B cell (primary cell): ENCODE measurements around the gene CTDSPL. TPM values are rescaled to one million over a fixed set of nuclear protein-coding genes. Genes with fewer than 3 reads are reported as not detected.

ENCODE experiments used
- ATAC-seq: fragments of 200-7000 bp; cut with Tn5 transposase; one replicate; pipeline ENCODE4 v1.10.0; 2021; ENCODE audit warnings: low read depth, mild to moderate bottlenecking, moderate number of reproducible peaks, moderate library complexity
- CTCF ChIA-PET: fragments of 350-600 bp; sonication (Branson Sonifier 250); formaldehyde crosslinking; loops from one replicate; lab custom pipeline; 2021; ENCODE audit warnings: antibody characterized with exemption, inconsistent platforms; lab: Charles Lee
- POLR2A ChIA-PET: fragments of 350-600 bp; sonication (Branson Sonifier 250); formaldehyde crosslinking; loops from one replicate; lab custom pipeline; 2021; ENCODE audit warnings: antibody characterized with exemption; lab: Charles Lee
- DNase-seq: peaks from one replicate; pipeline ENCODE4 v3.0.0; 2013
- H2AFZ ChIP-seq: 2 replicates; pipeline ENCODE4 v1.6.1; 2012; ENCODE audit warnings: mild to moderate bottlenecking, low read depth, low read length; ENCODE audit not compliant: insufficient read depth, poor library complexity, severe bottlenecking
- H3K27ac ChIP-seq, 2 donors: 1 replicate in 1 of 2; 2 replicates in 1 of 2; pipeline ENCODE4 v1.5.1; 2012 to 2013; ENCODE audit warnings: low read length in 2 of 2, mild to moderate bottlenecking in 2 of 2, moderate library complexity in 1 of 2
- H3K27me3 ChIP-seq, 4 experiments: fragments of 200-600 bp in 1 of 4; sonication (generic) in 1 of 4; replicated peaks in 1 of 4; 1 replicate in 2 of 4; 2 replicates in 2 of 4; pipeline versions ENCODE4 v1.6.1 to v1.7.0; 2013 to 2016; ENCODE audit warnings: low read length in 3 of 4, mild to moderate bottlenecking in 2 of 4, mixed read lengths in 1 of 4, moderate library complexity in 1 of 4; ENCODE audit not compliant: insufficient read depth in 4 of 4, control insufficient read depth in 3 of 4; ENCODE audit errors: control extremely low read depth in 1 of 4
- H3K36me3 ChIP-seq, 2 experiments: replicated peaks in 1 of 2; 1 replicate in 1 of 2; 2 replicates in 1 of 2; pipeline versions ENCODE4 v1.6.1 to v1.7.1; 2013; ENCODE audit warnings: low read length in 1 of 2; ENCODE audit not compliant: insufficient read depth in 2 of 2, control insufficient read depth in 1 of 2; ENCODE audit errors: control extremely low read depth in 1 of 2, extremely low read depth in 1 of 2
- H3K4me1 ChIP-seq, 2 donors: fragments of 200-600 bp in 1 of 2; sonication (generic) in 1 of 2; 1 replicate in 1 of 2; 2 replicates in 1 of 2; pipeline versions ENCODE4 v1.5.1 to v1.6.1; 2013 to 2017; ENCODE audit warnings: low read length in 2 of 2; ENCODE audit not compliant: control insufficient read depth in 2 of 2, insufficient read depth in 2 of 2
- H3K4me2 ChIP-seq: replicated peaks from 2 replicates; pipeline ENCODE3; 2012; ENCODE audit warnings: mild to moderate bottlenecking, low read depth, low read length; ENCODE audit not compliant: poor library complexity, severe bottlenecking
- H3K4me3 ChIP-seq, 5 experiments: fragments of 200-600 bp in 1 of 5; sonication (generic) in 1 of 5; 1 replicate in 3 of 5; 2 replicates in 2 of 5; pipeline versions ENCODE4 v1.5.1 to v1.7.0; 2011 to 2016; ENCODE audit warnings: low read length in 4 of 5, mild to moderate bottlenecking in 4 of 5, low read depth in 2 of 5, control low read depth in 1 of 5, moderate library complexity in 1 of 5; ENCODE audit not compliant: insufficient read depth in 1 of 5; ENCODE audit errors: control extremely low read depth in 1 of 5, extremely low read depth in 1 of 5
- H3K79me2 ChIP-seq: fragments of 200-600 bp; sonication (generic); one replicate; pipeline ENCODE4 v1.6.0; 2016; ENCODE audit warnings: low read length; ENCODE audit not compliant: control insufficient read depth, insufficient read depth
- H3K9ac ChIP-seq: fragments of 200-600 bp; sonication (generic); 2 replicates; pipeline ENCODE4 v1.6.1; 2017; ENCODE audit warnings: mild to moderate bottlenecking, low read length, moderate library complexity
- H3K9me3 ChIP-seq, 3 donors: one replicate each; pipeline versions ENCODE4 v1.6.1 to v1.7.1; 2013; ENCODE audit warnings: low read length in 2 of 3; ENCODE audit not compliant: control insufficient read depth in 2 of 3, insufficient read depth in 1 of 3; ENCODE audit errors: control extremely low read depth in 1 of 3
- H4K20me1 ChIP-seq: 2 replicates; pipeline ENCODE4 v1.6.0; 2012; ENCODE audit warnings: mild to moderate bottlenecking, low read length; ENCODE audit not compliant: insufficient read depth, control insufficient read depth, poor library complexity, severe bottlenecking
- H3K27ac Mint-ChIP-seq: one replicate; pipeline ENCODE4 v1.8.0; 2021; ENCODE audit warnings: mixed read lengths
- H3K27me3 Mint-ChIP-seq: one replicate; pipeline ENCODE4 v1.8.0; 2021; ENCODE audit warnings: mixed read lengths
- H3K4me1 Mint-ChIP-seq: one replicate; pipeline ENCODE4 v1.8.0; 2021; ENCODE audit warnings: mixed read lengths
- H3K4me3 Mint-ChIP-seq: one replicate; pipeline ENCODE4 v1.8.0; 2021; ENCODE audit warnings: mixed read lengths
- H3K9me3 Mint-ChIP-seq: one replicate; pipeline ENCODE4 v1.8.0; 2022; ENCODE audit warnings: mixed read lengths; ENCODE audit not compliant: insufficient read depth
- CTCF ChIP-seq: fragments of 200-600 bp; IDR thresholded peaks from one replicate; pipeline ENCODE4 v1.8.0; 2022; ENCODE audit warnings: antibody characterized with exemption, mild to moderate bottlenecking
- EZH2 ChIP-seq: IDR thresholded peaks from 2 replicates; pipeline ENCODE4 v1.6.1; 2012; ENCODE audit warnings: borderline replicate concordance, low read depth, mild to moderate bottlenecking, moderate library complexity, low read length; ENCODE audit not compliant: insufficient read depth, poor library complexity, severe bottlenecking
- WGBS: methylation state at CpG from one replicate; pipeline ENCODE4 v1.1.5; 2013; ENCODE audit warnings: missing lambda C conversion rate; ENCODE audit not compliant: insufficient coverage; 5-methylcytosine and 5-hydroxymethylcytosine counted together
- intact Hi-C: fragments of 100-400 bp; cut with micrococcal nuclease; formaldehyde crosslinking; loops from one replicate; pipeline ENCODE4 v1.10.0; 2022
- polyA plus RNA-seq: library from polyadenylated mRNA; depleted of rRNA; stranded (reverse); fragments of >200 nt; gene quantifications from 2 replicates; pipeline ENCODE4 v1.2.3, GENCODE V29; 2012
- total RNA-seq, 2 donors: library from RNA; stranded (reverse); fragments of 120-200 nt in 1 of 2; gene quantifications; 1 replicate in 1 of 2; 2 replicates in 1 of 2; pipeline versions ENCODE4 v1.2.3 to v1.2.4, GENCODE V29; 2013 to 2022

CTDSPL gene
- total and polyA plus RNA-seq, 2 donors (not counting 1 experiment from before 2014, with no cell fraction given) = not detected

- no peaks in the 10 kb centered on the region for H3K4me1 ChIP-seq
- H3K27me3 Mint-ChIP-seq = no peaks in the 10 kb centered on the region
- H3K27ac ChIP-seq = no peak overlapping the region
- H3K4me1 Mint-ChIP-seq = no peaks in the 10 kb centered on the region
- DNase-seq (no peak), ATAC-seq (no peak)
- CTCF ChIA-PET = interaction anchor here (0.6 kb wide), 1 partner anchor 12 kb away, joined by 3 read pairs; no protein-coding TSS in a partner anchor
- no peaks in the 10 kb centered on the region for H3K36me3 ChIP-seq
- intact Hi-C loops = no loop called here
- no peaks in the 10 kb centered on the region for H3K79me2 ChIP-seq
- no peak overlapping the region for H3K9ac ChIP-seq
- H3K27me3 ChIP-seq = no peaks in the 10 kb centered on the region
- 70% methylated on average over 2 of the region's 4 CpGs for WGBS
- H3K4me3 Mint-ChIP-seq = no peak overlapping the region
- POLR2A ChIA-PET = no interaction called here
- TF ChIP-seq EZH2 (no peak), CTCF (no peak)
- no peak overlapping the region for H3K4me2 ChIP-seq
- H3K9me3 ChIP-seq = no peaks in the 10 kb centered on the region
- no peak overlapping the region for H3K27ac Mint-ChIP-seq
- no peaks in the 10 kb centered on the region for H3K9me3 Mint-ChIP-seq
- no peak overlapping the region for H3K4me3 ChIP-seq
- H4K20me1 ChIP-seq = no peaks in the 10 kb centered on the region
- H2AFZ ChIP-seq = no peak overlapping the region
These were observed 14.0 kb upstream of the CTDSPL start for GRCh38 chr3:37847689-37848088.

- Histone ChIP-seq H3K36me3 (no peaks in the 10 kb centered on the region), H3K79me2 (no peaks in the 10 kb centered on the region), H2AFZ (no peak overlapping the region), H3K4me3 (no peak overlapping the region), H3K9me3 (no peaks in the 10 kb centered on the region), H3K27ac (no peak overlapping the region), H4K20me1 (no peaks in the 10 kb centered on the region), H3K9ac (no peak overlapping the region), H3K4me2 (no peak overlapping the region), H3K4me1 (no peaks in the 10 kb centered on the region), H3K27me3 (no peaks in the 10 kb centered on the region)
- Mint-ChIP-seq H3K27me3 (no peaks in the 10 kb centered on the region), H3K9me3 (no peaks in the 10 kb centered on the region), H3K4me3 (no peak overlapping the region), H3K4me1 (no peaks in the 10 kb centered on the region), H3K27ac (no peak overlapping the region)
- WGBS = 100% methylated on average over 4 of the region's 11 CpGs
- POLR2A ChIA-PET = no interaction called here
- no peak for DNase-seq
- CTCF ChIA-PET = no interaction called here
- ATAC-seq = no peak
- intact Hi-C loops = no loop called here
- no peak for TF ChIP-seq EZH2
- TF ChIP-seq CTCF = no peak
These were observed 12.3 kb upstream of the CTDSPL start for GRCh38 chr3:37849146-37849923.
